Gastrocnemius medialis (tissue), 4 donors: ENCODE results near the gene SNW1.
"Not testable (repeated sequence)": the region's sequence is repeated elsewhere in the genome, so short reads cannot be mapped to it uniquely, and the experiment has no call there.

Experiments used
- CTCF ChIP-seq, 5 experiments: fragments of 450-650 bp in 3 of 5; fragments of 200-600 bp in 2 of 5; sonication (generic) in 2 of 5; IDR thresholded peaks in 4 of 5; conservative IDR thresholded peaks in 1 of 5; 1 replicate in 4 of 5; 2 replicates in 1 of 5; pipeline ENCODE4 v1.5.1; 2016 to 2019; ENCODE audit warnings: antibody characterized with exemption in 5 of 5, mild to moderate bottlenecking in 3 of 5, moderate library complexity in 3 of 5
- POLR2A ChIP-seq, 2 donors: fragments of 450-650 bp; IDR thresholded peaks; one replicate each; pipeline ENCODE4 v1.6.1; 2017; ENCODE audit warnings: antibody characterized with exemption in 2 of 2, mild to moderate bottlenecking in 2 of 2, moderate library complexity in 2 of 2

- not testable (repeated sequence) for TF ChIP-seq CTCF (IDR thresholded peaks at IDR 0.05 in 4 of 5, conservative IDR thresholded peaks at IDR 0.05 in 1 of 5); POLR2A (IDR thresholded peaks at IDR 0.05)
Measured at GRCh38 chr14:77768442-77769069, 7.6 kb upstream of the SNW1 start.
